NCI-H1930 (cell line): Measurements from ENCODE around the gene RAB40B.
"Not testable (repeated sequence)": the region's sequence is repeated elsewhere in the genome, so short reads cannot be mapped to it uniquely, and the experiment has no call there.

ENCODE experiments used
- DNase-seq, 2 experiments: peaks; one replicate each; lab custom pipeline; 2025; lab: John Stamatoyannopoulos, UW

The RAB40B gene

GRCh38 chr17:82667668-82668000 lies 30.9 kb downstream of the RAB40B start:
- DNase-seq = no peak

DNA sequence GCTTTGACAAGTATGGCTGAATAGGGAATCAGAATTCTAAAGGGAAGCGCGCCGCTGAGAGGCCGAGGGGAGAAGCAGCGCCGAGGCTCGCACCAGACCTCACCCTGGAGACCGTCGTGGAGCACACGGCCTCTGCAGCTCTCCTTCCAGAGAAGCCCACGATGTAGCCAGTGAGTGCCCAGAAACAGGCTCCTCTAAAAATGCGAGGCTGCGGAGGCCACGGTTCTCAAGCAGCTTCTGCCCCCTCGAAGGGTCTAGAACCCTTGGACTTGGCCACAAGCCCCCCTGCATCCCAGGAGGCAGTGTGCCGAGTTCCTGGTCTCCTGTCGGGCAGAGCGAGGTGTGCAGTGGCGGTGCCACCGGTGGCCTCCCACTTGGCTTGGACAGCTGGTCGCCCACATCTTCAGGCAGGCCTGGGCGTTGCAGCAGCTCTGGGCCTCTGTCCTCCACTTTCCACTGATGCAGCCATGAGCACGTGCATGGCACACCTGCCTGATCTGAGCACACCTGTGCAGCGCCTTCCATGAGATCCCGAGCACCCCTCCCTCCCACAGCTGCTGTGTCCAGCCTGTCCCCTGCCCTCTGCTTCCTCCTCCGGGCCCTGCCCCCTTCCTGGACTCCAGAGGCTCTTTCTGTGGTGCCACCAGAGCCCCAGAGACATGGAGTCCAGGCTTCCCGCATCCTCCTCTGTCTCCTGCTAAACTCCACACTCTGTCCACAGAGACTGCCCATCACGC lies 31.4 kb downstream of the RAB40B start:
- DNase-seq = no peak

DNA sequence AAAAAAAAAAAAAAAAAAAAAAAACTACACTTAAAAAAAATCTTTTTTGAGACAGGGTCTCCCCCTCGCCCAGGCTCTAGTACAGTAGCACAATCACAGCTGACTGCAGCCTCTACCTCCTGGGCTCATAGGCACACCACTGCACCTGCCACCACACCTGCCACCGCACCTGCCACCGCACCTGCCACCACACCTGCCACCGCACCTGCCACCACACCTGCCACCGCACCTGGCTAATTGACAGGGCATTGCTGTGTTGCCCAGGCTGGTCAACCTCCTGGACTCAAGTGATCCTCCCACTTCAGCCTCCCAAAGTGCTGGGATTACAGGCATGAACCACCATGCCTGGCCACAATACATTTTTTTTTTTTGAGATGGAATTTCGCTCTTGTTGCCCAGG lies 32.6 kb downstream of the RAB40B start:
- DNase-seq = no peak

DNA sequence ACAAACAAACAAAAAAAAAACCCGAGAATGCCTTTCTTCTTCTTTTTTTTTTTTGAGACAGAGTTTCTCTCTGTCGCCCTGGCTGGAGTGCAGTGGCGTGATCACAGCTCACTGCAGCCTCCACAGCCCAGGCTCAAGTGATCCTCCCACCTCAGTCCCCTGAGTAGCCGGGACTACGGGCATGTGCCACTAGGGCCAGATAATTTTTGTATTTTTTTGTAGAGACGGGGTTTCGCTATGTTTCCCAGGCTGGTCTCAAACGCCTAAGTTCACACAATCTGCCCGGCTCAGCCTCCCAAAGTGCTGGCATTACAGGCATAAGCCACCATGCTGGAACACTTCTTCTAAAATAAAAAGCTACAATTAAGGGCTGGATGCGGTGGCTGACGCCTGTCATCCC lies 33.3 kb downstream of the RAB40B start:
- DNase-seq = no peak

- DNase-seq = no peak
Observed at GRCh38 chr17:82664701-82665182, 33.8 kb downstream of the RAB40B start.

- DNase-seq = no peak
Observed at GRCh38 chr17:82664276-82664575, 34.3 kb downstream of the RAB40B start.

GRCh38 chr17:82663381-82664275 lies 34.9 kb downstream of the RAB40B start:
- no peak for DNase-seq

DNA sequence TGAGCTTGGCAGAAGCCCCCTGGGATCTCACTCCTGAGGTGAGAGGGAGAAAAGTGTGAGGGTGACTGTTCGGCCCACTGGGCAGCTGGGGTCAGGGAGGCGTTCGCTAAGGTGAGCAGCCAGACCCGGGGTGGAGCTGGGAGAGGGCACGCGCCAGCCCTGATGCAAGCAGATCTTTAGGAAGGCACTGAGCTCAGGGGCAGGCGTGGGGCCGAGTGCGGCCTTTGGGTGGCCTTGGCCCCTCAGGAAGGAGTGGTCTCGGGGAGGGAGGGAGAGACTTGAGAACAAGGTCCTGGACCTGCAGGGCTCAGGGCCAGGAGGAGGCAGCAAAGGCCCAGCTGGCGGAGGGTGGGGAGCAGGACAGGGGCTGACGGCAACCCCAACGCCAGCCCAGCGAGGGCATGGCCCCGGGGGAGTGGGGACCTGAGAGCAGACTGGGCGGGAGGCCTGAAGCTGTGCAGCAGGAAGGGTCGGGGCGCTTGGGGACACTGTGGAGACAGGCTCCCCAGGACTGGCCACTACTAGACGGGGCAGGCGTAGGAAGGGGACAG lies 35.7 kb downstream of the RAB40B start:
- DNase-seq = no peak

DNA sequence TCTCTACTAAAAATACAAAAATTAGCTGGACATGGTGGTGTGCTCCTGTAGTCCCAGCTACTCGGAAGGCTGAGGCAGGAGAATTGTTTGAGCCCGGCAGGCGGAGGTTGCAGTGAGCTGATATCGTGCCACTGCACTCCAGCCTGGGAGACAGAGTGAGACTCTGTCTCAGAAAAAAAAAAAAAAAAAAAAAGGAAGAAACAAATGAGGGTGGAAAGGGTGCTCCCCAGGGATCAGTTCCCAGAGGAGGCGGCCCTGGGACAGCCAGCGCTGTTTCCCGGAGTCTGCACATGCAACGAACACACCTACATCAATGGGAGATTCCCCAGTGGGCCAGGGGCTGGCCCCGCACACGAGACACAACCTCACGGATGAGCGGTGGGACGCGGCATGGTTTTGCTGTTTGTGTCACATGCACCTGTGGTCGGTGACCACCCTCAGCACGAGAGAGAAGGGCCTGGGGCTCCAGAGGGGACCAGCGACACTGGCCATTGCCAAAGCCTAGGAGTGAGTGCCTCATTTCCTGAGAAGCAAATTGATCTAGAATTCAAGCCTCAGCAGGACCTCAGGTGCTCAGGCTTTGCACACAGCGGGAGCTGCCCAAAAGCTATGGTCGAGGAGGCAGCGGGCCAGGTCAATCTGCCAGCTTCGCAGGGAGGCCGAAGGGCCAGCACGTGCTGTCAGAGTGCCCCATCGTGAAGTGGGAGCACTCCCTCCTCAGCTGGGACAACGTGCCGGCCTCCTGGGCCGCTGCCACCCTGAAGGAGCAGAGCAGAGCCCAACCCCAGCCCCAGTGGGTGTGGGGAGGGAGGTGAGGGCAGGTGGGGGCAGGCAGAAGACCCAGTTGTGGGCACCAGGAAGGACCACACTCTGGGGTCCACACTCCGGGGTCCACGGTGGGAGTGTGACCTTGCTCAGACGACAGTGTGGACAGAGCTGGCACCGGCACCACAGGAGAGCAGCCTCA lies 36.5 kb downstream of the RAB40B start:
- no peak for DNase-seq

GRCh38 chr17:82659886-82660285 lies 38.6 kb downstream of the RAB40B start:
- no peak for DNase-seq

DNA sequence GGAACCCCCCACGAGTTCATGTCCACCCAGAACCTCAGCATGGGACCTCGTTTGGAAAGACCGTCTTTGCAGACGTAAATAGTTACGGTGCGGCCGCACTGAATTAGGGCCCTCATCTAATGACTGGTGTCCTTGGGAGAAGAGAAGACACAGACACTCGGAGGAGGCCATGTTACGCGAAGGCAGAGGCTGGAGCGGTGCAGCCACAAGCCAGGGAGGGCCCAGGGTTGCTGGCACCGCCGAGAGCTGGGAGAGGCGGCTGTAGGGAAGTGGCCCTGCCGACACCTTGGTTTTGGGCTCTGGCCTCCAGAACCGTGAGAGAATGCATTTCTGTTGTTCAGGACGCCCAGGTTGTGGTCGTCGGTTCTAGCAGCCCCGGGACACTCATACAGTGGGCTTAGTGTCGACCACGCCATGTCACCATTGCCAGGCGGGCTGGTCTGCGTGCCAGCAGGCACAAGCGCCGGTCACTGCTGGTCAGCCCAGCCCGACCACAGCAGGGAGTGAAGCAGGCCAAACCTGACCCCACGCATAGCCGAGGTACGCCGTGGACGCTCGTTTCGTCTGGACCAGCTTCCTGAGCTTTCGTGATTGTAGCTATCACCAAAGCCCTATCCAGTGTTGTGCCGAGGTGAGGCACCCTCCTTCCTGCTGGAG lies 39.6 kb downstream of the RAB40B start:
- DNase-seq = no peak

DNA sequence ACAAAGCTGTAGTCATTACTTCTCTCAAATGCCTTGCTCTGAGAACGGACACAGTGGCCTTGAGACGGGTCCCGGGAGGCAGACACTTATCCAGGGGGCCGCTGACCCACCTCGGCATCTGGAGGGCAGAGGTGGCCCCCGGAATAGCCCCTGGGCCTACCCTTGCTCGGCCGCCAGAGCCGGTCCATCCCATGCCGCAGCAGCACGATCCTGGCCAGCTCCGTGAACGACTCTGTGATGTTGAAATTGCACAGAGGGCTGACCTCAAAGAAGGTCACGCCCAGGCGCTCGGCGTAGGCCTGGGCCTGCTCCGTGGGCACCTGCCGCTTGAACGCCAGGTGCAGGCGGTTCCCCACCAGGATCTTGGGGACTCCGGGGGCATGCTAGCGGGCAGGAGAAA lies 40.2 kb downstream of the RAB40B start:
- DNase-seq = no peak

DNA sequence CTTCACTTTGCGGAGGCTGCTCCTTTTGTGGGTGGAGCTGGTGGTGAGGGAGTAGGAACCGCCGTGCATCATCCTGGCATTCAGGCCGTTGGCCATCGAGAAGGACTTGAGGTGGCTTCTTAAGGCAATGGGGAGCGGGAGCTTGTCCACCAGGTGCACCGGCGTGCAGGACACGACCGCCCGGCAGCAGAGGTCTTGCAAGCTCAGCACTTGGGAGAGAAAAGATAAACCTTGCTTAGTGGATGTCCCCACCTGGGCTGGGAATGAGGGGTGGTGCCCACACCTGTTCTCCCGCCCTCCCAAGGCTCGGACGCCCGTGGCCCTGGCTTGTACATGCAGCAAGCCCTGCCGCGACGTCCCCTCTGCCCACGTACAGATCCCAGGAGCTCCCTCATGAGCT lies 40.6 kb downstream of the RAB40B start:
- DNase-seq = no peak

DNA sequence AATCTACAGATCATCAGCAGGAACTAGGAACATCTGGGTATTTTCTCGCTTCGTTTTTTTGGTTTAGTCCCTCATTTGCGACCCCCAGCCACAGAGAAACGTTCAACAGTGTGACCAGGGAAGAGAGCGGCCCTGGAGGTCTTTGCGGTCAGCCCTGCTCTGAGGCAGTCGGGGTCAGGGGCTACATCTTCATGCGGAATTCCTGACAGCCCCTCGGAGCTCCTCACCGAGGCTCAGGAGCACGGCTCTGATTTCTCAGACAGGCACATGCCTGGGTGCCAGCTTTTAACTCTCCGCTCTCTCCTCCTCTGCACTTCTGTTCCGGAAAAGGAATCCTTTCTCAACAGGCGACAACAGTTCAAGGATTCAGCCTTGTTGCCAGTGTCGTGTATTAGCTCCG lies 42.2 kb downstream of the RAB40B start:
- DNase-seq = no peak

DNA sequence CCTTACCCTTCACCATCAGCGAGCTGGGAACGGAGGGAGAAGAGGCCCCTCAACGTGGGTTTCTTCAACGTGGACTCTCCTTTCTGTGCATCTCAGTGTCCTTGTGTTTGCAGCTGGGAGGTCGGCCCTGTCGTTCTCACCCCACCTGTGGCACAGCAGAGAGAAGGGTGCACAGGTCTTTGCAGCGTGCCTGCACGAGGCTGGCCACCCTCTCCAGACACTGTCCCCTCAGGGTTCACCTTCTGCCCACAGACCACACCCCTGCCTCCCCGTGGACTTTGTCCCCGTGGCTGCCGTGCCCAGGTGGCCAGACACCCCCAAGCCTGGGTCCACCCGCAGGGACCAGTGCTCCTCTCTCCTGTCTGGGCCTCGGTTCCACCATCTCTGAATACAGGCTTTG lies 43.0 kb downstream of the RAB40B start:
- no peak for DNase-seq

GRCh38 chr17:82655038-82655479 lies 43.4 kb downstream of the RAB40B start:
- no peak for DNase-seq

DNA sequence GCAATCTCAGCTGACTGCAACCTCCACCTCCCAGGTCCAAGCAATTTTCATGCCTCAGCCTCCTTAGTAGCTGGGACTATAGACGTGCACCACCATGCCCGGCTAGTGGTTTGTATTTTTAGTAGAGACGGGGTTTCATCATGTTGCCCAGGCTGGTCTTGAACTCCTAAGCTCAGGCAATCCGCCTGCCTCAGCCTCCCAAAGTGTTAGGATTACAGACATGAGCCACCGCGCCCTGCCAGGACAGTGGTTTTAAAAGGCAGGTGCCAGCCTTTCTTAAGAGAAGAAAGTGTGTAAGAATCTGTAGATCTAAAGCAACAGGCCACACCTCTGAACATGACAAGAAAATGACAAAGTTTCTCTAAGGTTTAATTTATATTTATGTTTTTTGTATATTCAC lies 43.9 kb downstream of the RAB40B start:
- DNase-seq = not testable (repeated sequence)

GRCh38 chr17:82653651-82654528 lies 44.6 kb downstream of the RAB40B start:
- no peak for DNase-seq

GRCh38 chr17:82650723-82651122 lies 47.8 kb downstream of the RAB40B start:
- DNase-seq = no peak

GRCh38 chr17:82649501-82650261 lies 48.8 kb downstream of the RAB40B start:
- no peak for DNase-seq
